Transverse colon (tissue), 4 donors: ENCODE data around the gene DAZAP1. TPM values are rescaled to one million over a fixed set of nuclear protein-coding genes. Genes with fewer than 3 reads are reported as not detected.

Source experiments
- DNase-seq: peaks from one replicate; pipeline ENCODE4 v3.0.0-alpha.2; 2019
- H3K27ac ChIP-seq, 4 donors: fragments of 200-600 bp; sonication (generic); 2 replicates each; pipeline ENCODE4 v1.5.1; 2016 to 2018; ENCODE audit warnings: inconsistent platforms in 4 of 4
- H3K27me3 ChIP-seq: fragments of 200-600 bp; sonication (generic); 2 replicates; pipeline ENCODE4 v1.5.1; 2017; ENCODE audit warnings: inconsistent platforms
- H3K36me3 ChIP-seq, 4 donors: fragments of 200-600 bp; sonication (generic); 2 replicates each; pipeline ENCODE4 v1.5.1; 2017 to 2019; ENCODE audit warnings: inconsistent platforms in 4 of 4
- H3K4me1 ChIP-seq, 4 donors: fragments of 200-600 bp; sonication (generic); 2 replicates each; pipeline ENCODE4 v1.5.1; 2017 to 2020; ENCODE audit warnings: inconsistent platforms in 4 of 4
- H3K4me3 ChIP-seq, 4 donors: fragments of 200-600 bp; sonication (generic); 1 replicate in 1 of 4; 2 replicates in 3 of 4; pipeline versions ENCODE4 v1.5.1 to v1.6.1; 2017 to 2019; ENCODE audit warnings: inconsistent platforms in 4 of 4
- H3K9me3 ChIP-seq, 2 donors: fragments of 200-600 bp; sonication (generic); 2 replicates each; pipeline ENCODE4 v1.5.1; 2017 to 2019; ENCODE audit warnings: inconsistent platforms in 2 of 2
- EP300 ChIP-seq: sonication (generic); formaldehyde crosslinking; IDR thresholded peaks from one replicate; pipeline ENCODE4 v1.6.1; 2017; ENCODE audit warnings: antibody characterized with exemption, low read depth
- POLR2A ChIP-seq: fragments of 450-650 bp; IDR thresholded peaks from one replicate; pipeline ENCODE4 v1.6.1; 2016; ENCODE audit warnings: antibody characterized with exemption, mild to moderate bottlenecking, moderate library complexity
- POLR2AphosphoS5 ChIP-seq, 3 donors: sonication (generic); formaldehyde crosslinking; IDR thresholded peaks; one replicate each; pipeline ENCODE4 v1.6.1; 2016; ENCODE audit warnings: antibody characterized with exemption in 3 of 3
- WGBS, 2 donors: methylation state at CpG; one replicate each; pipeline ENCODE4 v1.1.5; 2018; ENCODE audit warnings: low coverage in 1 of 2; 5-methylcytosine and 5-hydroxymethylcytosine counted together
- in situ Hi-C, 4 donors: fragments of 200-750 bp; cut with MboI; loops; one replicate each; pipeline versions ENCODE4 v1.15.0 to v1.15.1; 2017; ENCODE audit warnings: low sequenced_read_pairs in 3 of 4, low pct_ligation_motif_present in 1 of 4, low pct_unique_long_range_greater_than_20kb in 1 of 4
- intact Hi-C: fragments of 100-400 bp; cut with DNase I; formaldehyde crosslinking; loops from one replicate; pipeline ENCODE4 v1.15.1; 2023; ENCODE audit warnings: low total_unique reads
- total RNA-seq, 4 donors: library from RNA; depleted of rRNA; stranded (reverse); fragments of >200 nt; gene quantifications; one replicate each; pipeline ENCODE4 v1.1.0, GENCODE V29; 2016
- TF ChIP-seq, protein P1 (sequence below), 5 experiments: fragments of 200-600 bp in 3 of 5; fragments of 450-650 bp in 2 of 5; sonication (generic) in 3 of 5; IDR thresholded peaks; 1 replicate in 2 of 5; 2 replicates in 3 of 5; pipeline ENCODE4 v1.5.1; 2016 to 2017; ENCODE audit warnings: antibody characterized with exemption in 5 of 5, inconsistent platforms in 3 of 5, mild to moderate bottlenecking in 2 of 5, moderate library complexity in 1 of 5

The DAZAP1 gene
- total RNA-seq, 4 donors from 2014 or later = 36.3 to 77.2 (median 41.6) TPM

GRCh38 chr19:1468821-1469254, 61.5 kb downstream of the DAZAP1 start:
- H3K4me3 ChIP-seq = peak overlapping the region in 2 of 4 donors; percentile 23 to 25
- no peak for DNase-seq
- peaks cover 92% of the 10 kb centered on the region for H3K27me3 ChIP-seq
- in situ Hi-C loops (no loop called here), intact Hi-C loops (no loop called here)
- no peaks in the 10 kb centered on the region for H3K9me3 ChIP-seq
- H3K4me1 ChIP-seq = peaks cover 33 to 66% (median 54%) of the 10 kb centered on the region in 4 donors
- H3K36me3 ChIP-seq = no peaks in the 10 kb centered on the region
- TF ChIP-seq, protein P1, sequence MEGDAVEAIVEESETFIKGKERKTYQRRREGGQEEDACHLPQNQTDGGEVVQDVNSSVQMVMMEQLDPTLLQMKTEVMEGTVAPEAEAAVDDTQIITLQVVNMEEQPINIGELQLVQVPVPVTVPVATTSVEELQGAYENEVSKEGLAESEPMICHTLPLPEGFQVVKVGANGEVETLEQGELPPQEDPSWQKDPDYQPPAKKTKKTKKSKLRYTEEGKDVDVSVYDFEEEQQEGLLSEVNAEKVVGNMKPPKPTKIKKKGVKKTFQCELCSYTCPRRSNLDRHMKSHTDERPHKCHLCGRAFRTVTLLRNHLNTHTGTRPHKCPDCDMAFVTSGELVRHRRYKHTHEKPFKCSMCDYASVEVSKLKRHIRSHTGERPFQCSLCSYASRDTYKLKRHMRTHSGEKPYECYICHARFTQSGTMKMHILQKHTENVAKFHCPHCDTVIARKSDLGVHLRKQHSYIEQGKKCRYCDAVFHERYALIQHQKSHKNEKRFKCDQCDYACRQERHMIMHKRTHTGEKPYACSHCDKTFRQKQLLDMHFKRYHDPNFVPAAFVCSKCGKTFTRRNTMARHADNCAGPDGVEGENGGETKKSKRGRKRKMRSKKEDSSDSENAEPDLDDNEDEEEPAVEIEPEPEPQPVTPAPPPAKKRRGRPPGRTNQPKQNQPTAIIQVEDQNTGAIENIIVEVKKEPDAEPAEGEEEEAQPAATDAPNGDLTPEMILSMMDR (IDR thresholded peaks at IDR 0.05) = no peak
- no peak for TF ChIP-seq POLR2A
- TF ChIP-seq POLR2AphosphoS5 (IDR thresholded peaks at IDR 0.05) = no peak
- TF ChIP-seq EP300 = no peak
- no peak overlapping the region for H3K27ac ChIP-seq
- WGBS, 2 donors = no CpG with 5 or more reads among the region's 47 CpGs

GRCh38 chr19:1469255-1470054, 62.1 kb downstream of the DAZAP1 start:
- no peak for DNase-seq
- H3K4me1 ChIP-seq = peaks cover 33 to 66% (median 54%) of the 10 kb centered on the region in 4 donors
- peaks cover 92% of the 10 kb centered on the region for H3K27me3 ChIP-seq
- H3K36me3 ChIP-seq = no peaks in the 10 kb centered on the region
- TF ChIP-seq POLR2A (no peak), POLR2AphosphoS5 (IDR thresholded peaks at IDR 0.05) (no peak), EP300 (no peak)
- TF ChIP-seq, protein P1 (IDR thresholded peaks at IDR 0.05) = no peak
- no peak overlapping the region for H3K27ac ChIP-seq
- peak overlapping the region in 2 of 4 donors; percentile 23 to 45 for H3K4me3 ChIP-seq
- 2% methylated on average over 18 of the region's 117 CpGs; no CpG with 5 or more reads in 1 of the 2 donors for WGBS, 2 donors
- H3K9me3 ChIP-seq = no peaks in the 10 kb centered on the region
- in situ Hi-C loops = no loop called here
- intact Hi-C loops = no loop called here

DNA sequence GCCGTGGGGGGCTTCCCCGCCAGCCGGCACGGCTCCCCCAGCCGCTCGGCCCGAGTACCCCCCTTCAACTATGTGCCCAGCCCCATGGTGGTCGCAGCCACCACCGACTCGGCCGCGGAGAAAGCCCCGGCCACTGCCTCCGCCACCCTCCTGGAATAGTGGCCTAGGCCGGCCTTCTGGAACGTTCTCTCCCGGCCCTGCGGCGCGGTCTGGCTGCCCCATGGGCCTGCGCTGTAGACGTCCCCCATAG, 62.6 kb downstream of the DAZAP1 start:
- no peak for DNase-seq
- Histone ChIP-seq H3K4me3 (peak overlapping the region in 2 of 4 donors; percentile 23 to 45), H3K27ac (no peak overlapping the region), H3K9me3 (no peaks in the 10 kb centered on the region), H3K27me3 (peaks cover 90% of the 10 kb centered on the region), H3K36me3 (no peaks in the 10 kb centered on the region), H3K4me1 (peaks cover 33 to 66% (median 54%) of the 10 kb centered on the region in 4 donors)
- intact Hi-C loops = no loop called here
- TF ChIP-seq, protein P1 (IDR thresholded peaks at IDR 0.05) = no peak
- TF ChIP-seq POLR2A = no peak
- no peak for TF ChIP-seq POLR2AphosphoS5 (IDR thresholded peaks at IDR 0.05)
- no peak for TF ChIP-seq EP300
- no CpG with 5 or more reads among the region's 22 CpGs for WGBS, 2 donors
- in situ Hi-C loops = no loop called here

- no peak overlapping the region for H3K27ac ChIP-seq
- intact Hi-C loops = no loop called here
These were observed 63.1 kb downstream of the DAZAP1 start for GRCh38 chr19:1470305-1471009.

More at GRCh38 chr19:1470305-1471009, 63.1 kb downstream of the DAZAP1 start:
- no peaks in the 10 kb centered on the region for H3K9me3 ChIP-seq
- no peaks in the 10 kb centered on the region for H3K36me3 ChIP-seq
- peak; percentile 67 for DNase-seq
- in situ Hi-C loops = no loop called here
- no peak for TF ChIP-seq POLR2A
- 2% methylated on average over 43 of the region's 67 CpGs; no CpG with 5 or more reads in 1 of the 2 donors for WGBS, 2 donors
- peaks cover 33 to 65% (median 52%) of the 10 kb centered on the region in 4 donors for H3K4me1 ChIP-seq
- H3K27me3 ChIP-seq = peaks cover 85% of the 10 kb centered on the region
- peak overlapping the region in 3 of 4 donors; percentile 1 to 45 (median 23) for H3K4me3 ChIP-seq
